Stimulated activated naive B cell treated with anti-CD40 and anti-IgM and Interleukin-4, amounts not matched to agents 10 μg/mL and 1 μg/mL and 100 μg/mL, for 72 hours (primary cell): Measurements from ENCODE around the gene FAM216A.
A peak's percentile ranks its signal among the peaks of the same experiment; 100 is the strongest.
"Not testable (repeated sequence)": the region's sequence is repeated elsewhere in the genome, so short reads cannot be mapped to it uniquely, and the experiment has no call there.

ENCODE experiments used
- ATAC-seq, 2 donors: fragments of 150-1000 bp; cut with Tn5 transposase; replicated peaks; 2 replicates each; pipeline ENCODE4 v1.10.0; 2021; ENCODE audit warnings: moderate library complexity in 1 of 2
- DNase-seq: peaks from one replicate; pipeline ENCODE4 v3.0.0; 2021
- H3K27ac Mint-ChIP-seq: one replicate; pipeline ENCODE4 v1.8.0; 2022; ENCODE audit warnings: mild to moderate bottlenecking, mixed read lengths
- H3K27me3 Mint-ChIP-seq, 2 donors: one replicate each; pipeline ENCODE4 v1.8.0; 2022; ENCODE audit warnings: mixed read lengths in 2 of 2
- H3K36me3 Mint-ChIP-seq, 2 donors: one replicate each; pipeline ENCODE4 v1.8.0; 2022; ENCODE audit warnings: mixed read lengths in 2 of 2, mild to moderate bottlenecking in 1 of 2
- H3K4me1 Mint-ChIP-seq, 2 donors: one replicate each; pipeline ENCODE4 v1.8.0; 2022; ENCODE audit warnings: mixed read lengths in 2 of 2, mild to moderate bottlenecking in 1 of 2
- H3K4me3 Mint-ChIP-seq, 2 donors: one replicate each; pipeline ENCODE4 v1.8.0; 2022; ENCODE audit warnings: mild to moderate bottlenecking in 2 of 2, mixed read lengths in 2 of 2, moderate library complexity in 1 of 2
- H3K9me3 Mint-ChIP-seq, 2 donors: one replicate each; pipeline ENCODE4 v1.8.0; 2022; ENCODE audit warnings: mixed read lengths in 2 of 2, mild to moderate bottlenecking in 1 of 2

FAM216A gene

GRCh38 chr12:110468214-110469048 lies at the start of gene FAM216A, which contains the start of gene GPN3:
Gene FAM216A (plus strand): TSS chr12:110468845. CDS start chr12:110468876, 31 bp downstream.
Gene GPN3 (minus strand): TSS chr12:110468257. CDS start chr12:110468203, 54 bp downstream.
- H3K9me3 Mint-ChIP-seq: no peaks in the 10 kb centered on the region
- H3K4me1 Mint-ChIP-seq: peaks cover 16 to 43% of the 10 kb centered on the region in 2 donors
- no peaks in the 10 kb centered on the region for H3K27me3 Mint-ChIP-seq
- peak within 1 kb of the TSS; percentile 93 to 97 for H3K4me3 Mint-ChIP-seq
- peaks cover 10 to 23% of the 10 kb centered on the region in 2 donors for H3K36me3 Mint-ChIP-seq
- DNase-seq: peak; percentile 96
- peak; percentile 80 to 84 for ATAC-seq
- peak within 1 kb of the TSS; percentile 96 for H3K27ac Mint-ChIP-seq

- not testable (repeated sequence) for H3K4me3 Mint-ChIP-seq, H3K27ac Mint-ChIP-seq, H3K36me3 Mint-ChIP-seq, H3K27me3 Mint-ChIP-seq, DNase-seq, ATAC-seq, H3K9me3 Mint-ChIP-seq
- H3K4me1 Mint-ChIP-seq: peaks cover 5 to 16% of the 10 kb centered on the region in 2 donors
These were observed 48.0 kb upstream of the FAM216A start for GRCh38 chr12:110420644-110421043.

GRCh38 chr12:110421159-110421661 lies 47.4 kb upstream of the FAM216A start:
- no peak for DNase-seq
- peaks cover 5 to 16% of the 10 kb centered on the region in 2 donors for H3K4me1 Mint-ChIP-seq
- no peak for ATAC-seq

GRCh38 chr12:110421701-110422100 lies 46.9 kb upstream of the FAM216A start:
- no peak overlapping the region for H3K4me3 Mint-ChIP-seq
- no peaks in the 10 kb centered on the region for H3K9me3 Mint-ChIP-seq
- H3K36me3 Mint-ChIP-seq: no peaks in the 10 kb centered on the region
- no peaks in the 10 kb centered on the region for H3K27me3 Mint-ChIP-seq
- ATAC-seq: no peak
- peak overlapping the region; percentile 53 for H3K27ac Mint-ChIP-seq
- peaks cover 5 to 16% of the 10 kb centered on the region in 2 donors for H3K4me1 Mint-ChIP-seq
- DNase-seq: no peak

More at GRCh38 chr12:110421159-110421661, 47.4 kb upstream of the FAM216A start:
- Mint-ChIP-seq H3K27ac (no peak overlapping the region), H3K27me3 (no peaks in the 10 kb centered on the region), H3K36me3 (no peaks in the 10 kb centered on the region), H3K4me3 (no peak overlapping the region), H3K9me3 (no peaks in the 10 kb centered on the region)

GRCh38 chr12:110424237-110424636 lies 44.4 kb upstream of the FAM216A start:
- Mint-ChIP-seq H3K4me1 (no peaks in the 10 kb centered on the region), H3K27ac (no peak overlapping the region), H3K4me3 (no peak overlapping the region)

GRCh38 chr12:110426406-110426805 lies 42.2 kb upstream of the FAM216A start:
- no peaks in the 10 kb centered on the region for H3K27me3 Mint-ChIP-seq
- ATAC-seq (no peak), DNase-seq (no peak)
- H3K27ac Mint-ChIP-seq: no peak overlapping the region
- no peaks in the 10 kb centered on the region for H3K36me3 Mint-ChIP-seq
- peaks cover 0 to 3% of the 10 kb centered on the region in 2 donors for H3K4me1 Mint-ChIP-seq
- no peaks in the 10 kb centered on the region for H3K9me3 Mint-ChIP-seq
- no peak overlapping the region for H3K4me3 Mint-ChIP-seq

More at GRCh38 chr12:110424237-110424636, 44.4 kb upstream of the FAM216A start:
- DNase-seq: no peak
- Mint-ChIP-seq H3K36me3 (no peaks in the 10 kb centered on the region), H3K27me3 (no peaks in the 10 kb centered on the region), H3K9me3 (no peaks in the 10 kb centered on the region)
- no peak for ATAC-seq

- DNase-seq, H3K9me3 Mint-ChIP-seq, ATAC-seq, H3K36me3 Mint-ChIP-seq, H3K27ac Mint-ChIP-seq, H3K27me3 Mint-ChIP-seq, H3K4me3 Mint-ChIP-seq, H3K4me1 Mint-ChIP-seq: not testable (repeated sequence)
These were observed 39.0 kb upstream of the FAM216A start for GRCh38 chr12:110429676-110430075.

GRCh38 chr12:110431957-110432587 lies 36.6 kb upstream of the FAM216A start:
- DNase-seq (no peak), ATAC-seq (peak; percentile 4 to 39)
- Mint-ChIP-seq H3K27me3 (no peaks in the 10 kb centered on the region), H3K9me3 (no peaks in the 10 kb centered on the region), H3K36me3 (peaks cover 14 to 24% of the 10 kb centered on the region in 2 donors), H3K4me3 (peak overlapping the region in 1 of 2 donors; percentile 100), H3K27ac (peak overlapping the region; percentile 20), H3K4me1 (peaks cover 0 to 9% of the 10 kb centered on the region in 2 donors)

- peak overlapping the region; percentile 3 for H3K27ac Mint-ChIP-seq
- H3K27me3 Mint-ChIP-seq: no peaks in the 10 kb centered on the region
- H3K4me3 Mint-ChIP-seq: no peak overlapping the region
- H3K4me1 Mint-ChIP-seq: peaks cover 0 to 6% of the 10 kb centered on the region in 2 donors
- H3K36me3 Mint-ChIP-seq: peaks cover 19 to 41% of the 10 kb centered on the region in 2 donors
- DNase-seq: no peak
- H3K9me3 Mint-ChIP-seq: no peaks in the 10 kb centered on the region
- ATAC-seq: no peak
These were observed 32.4 kb upstream of the FAM216A start for GRCh38 chr12:110436231-110436630.

GRCh38 chr12:110444455-110444854 lies 24.2 kb upstream of the FAM216A start:
- Mint-ChIP-seq H3K4me1 (peaks cover 18 to 31% of the 10 kb centered on the region in 2 donors), H3K9me3 (no peaks in the 10 kb centered on the region), H3K36me3 (peaks cover 38 to 41% of the 10 kb centered on the region in 2 donors), H3K4me3 (no peak overlapping the region), H3K27ac (peak overlapping the region; percentile 5), H3K27me3 (no peaks in the 10 kb centered on the region)
- no peak for ATAC-seq
- DNase-seq: no peak

GRCh38 chr12:110449799-110450497 lies 18.7 kb upstream of the FAM216A start, which contains the start of gene ARPC3:
Gene ARPC3 (minus strand): TSS chr12:110450337. CDS start chr12:110450260, 77 bp downstream.
- peaks cover 22 to 41% of the 10 kb centered on the region in 2 donors for H3K4me1 Mint-ChIP-seq
- ATAC-seq (peak; percentile 95 to 96), DNase-seq (peak; percentile 94)
- peak within 1 kb of the TSS; percentile 97 to 98 for H3K4me3 Mint-ChIP-seq
- H3K36me3 Mint-ChIP-seq: peaks cover 47 to 56% of the 10 kb centered on the region in 2 donors
- H3K9me3 Mint-ChIP-seq: peaks cover 0 to 2% of the 10 kb centered on the region in 2 donors
- no peaks in the 10 kb centered on the region for H3K27me3 Mint-ChIP-seq
- peak within 1 kb of the TSS; percentile 99 for H3K27ac Mint-ChIP-seq

GRCh38 chr12:110451263-110451662 lies 17.4 kb upstream of the FAM216A start:
- peak overlapping the region; percentile 99 for H3K27ac Mint-ChIP-seq
- DNase-seq (no peak), ATAC-seq (no peak)
- no peaks in the 10 kb centered on the region for H3K27me3 Mint-ChIP-seq
- H3K4me3 Mint-ChIP-seq: peak overlapping the region; percentile 46 to 97
- peaks cover 0 to 2% of the 10 kb centered on the region in 2 donors for H3K9me3 Mint-ChIP-seq
- H3K36me3 Mint-ChIP-seq: peaks cover 42 to 56% of the 10 kb centered on the region in 2 donors
- H3K4me1 Mint-ChIP-seq: peaks cover 22 to 43% of the 10 kb centered on the region in 2 donors

GRCh38 chr12:110453569-110454296 lies 14.9 kb upstream of the FAM216A start:
- no peaks in the 10 kb centered on the region for H3K27me3 Mint-ChIP-seq
- peaks cover 20 to 46% of the 10 kb centered on the region in 2 donors for H3K4me1 Mint-ChIP-seq
- no peak overlapping the region for H3K27ac Mint-ChIP-seq
- ATAC-seq: no peak
- H3K9me3 Mint-ChIP-seq: peaks cover 0 to 2% of the 10 kb centered on the region in 2 donors
- DNase-seq: no peak
- peaks cover 31 to 48% of the 10 kb centered on the region in 2 donors for H3K36me3 Mint-ChIP-seq
- H3K4me3 Mint-ChIP-seq: no peak overlapping the region
